Spleen (tissue), 11 donors: Measurements from ENCODE around the gene PLEKHG1. TPM values are rescaled to one million over a fixed set of nuclear protein-coding genes. Genes with fewer than 3 reads are reported as not detected.

ENCODE experiments used
- DNase-seq: peaks from one replicate; pipeline ENCODE4 v3.0.0-alpha.2; 2020
- H3K27ac ChIP-seq, 8 donors: fragments of 200-600 bp; sonication (generic) in 7 of 8; 1 replicate in 4 of 8; 2 replicates in 4 of 8; pipeline versions ENCODE4 v1.5.0 to v1.8.0; 2016 to 2021; ENCODE audit warnings: inconsistent platforms in 4 of 8, mild to moderate bottlenecking in 4 of 8, moderate library complexity in 1 of 8
- H3K27me3 ChIP-seq, 7 donors: fragments of 200-600 bp; sonication (generic) in 6 of 7; replicated peaks in 1 of 7; 1 replicate in 4 of 7; 2 replicates in 3 of 7; pipeline versions ENCODE4 v1.5.0 to v1.8.0; 2016 to 2021; ENCODE audit warnings: inconsistent platforms in 3 of 7, mild to moderate bottlenecking in 1 of 7
- H3K36me3 ChIP-seq, 6 donors: fragments of 200-600 bp; sonication (generic) in 5 of 6; 1 replicate in 4 of 6; 2 replicates in 2 of 6; pipeline versions ENCODE4 v1.5.0 to v1.8.0; 2016 to 2021; ENCODE audit warnings: inconsistent platforms in 2 of 6
- H3K4me1 ChIP-seq, 6 donors: fragments of 200-600 bp; sonication (generic) in 5 of 6; 1 replicate in 3 of 6; 2 replicates in 3 of 6; pipeline versions ENCODE4 v1.5.0 to v1.8.0; 2016 to 2021; ENCODE audit warnings: inconsistent platforms in 3 of 6
- H3K4me3 ChIP-seq, 8 donors: fragments of 200-600 bp; sonication (generic) in 7 of 8; 1 replicate in 4 of 8; 2 replicates in 4 of 8; pipeline versions ENCODE4 v1.5.0 to v1.8.0; 2016 to 2021; ENCODE audit warnings: inconsistent platforms in 4 of 8, mild to moderate bottlenecking in 4 of 8, moderate library complexity in 2 of 8
- H3K9me3 ChIP-seq, 8 donors: fragments of 200-600 bp; sonication (generic) in 7 of 8; 1 replicate in 4 of 8; 2 replicates in 4 of 8; pipeline versions ENCODE4 v1.5.0 to v1.8.0; 2016 to 2021; ENCODE audit warnings: inconsistent platforms in 4 of 8
- POLR2A ChIP-seq, 3 donors: fragments of 450-650 bp; IDR thresholded peaks; one replicate each; pipeline ENCODE4 v1.5.1; 2017; ENCODE audit warnings: antibody characterized with exemption in 3 of 3, mild to moderate bottlenecking in 1 of 3
- POLR2AphosphoS5 ChIP-seq, 3 donors: sonication (generic); formaldehyde crosslinking; IDR thresholded peaks; one replicate each; pipeline ENCODE4 v1.5.1; 2017; ENCODE audit warnings: antibody characterized with exemption in 3 of 3
- WGBS, 5 donors: extraction: QIAGEN DNeasy Blood & Tissue Kit in 3 of 5; methylation state at CpG; one replicate each; pipeline versions ENCODE4 v1.1.5 to v1.1.7; 2013 to 2018; 5-methylcytosine and 5-hydroxymethylcytosine counted together
- intact Hi-C: fragments of 100-400 bp; cut with DNase I; formaldehyde crosslinking; loops from one replicate; pipeline ENCODE4 v1.15.0; 2023; ENCODE audit warnings: low total_unique reads
- polyA plus RNA-seq, 3 donors: library from polyadenylated mRNA; stranded (reverse); fragments of 200-250 nt; gene quantifications; one replicate each; pipeline ENCODE4 v1.2.1, GENCODE V29; 2013
- total RNA-seq, 7 donors: library from RNA; depleted of rRNA in 3 of 7; stranded (reverse); fragments of >200 nt in 3 of 7; fragmentation: NEBNext Ultra II Directional in 4 of 7; extraction: Animal tissue kit (Norgen Biotek cat#: 25700) in 4 of 7; gene quantifications; one replicate each; pipeline versions ENCODE4 v1.1.0 to v1.2.1, GENCODE V29; 2016 to 2021
- TF ChIP-seq, protein P1 (sequence below), 11 experiments: fragments of 200-600 bp in 7 of 11; fragments of 450-650 bp in 4 of 11; sonication (generic) in 4 of 11; IDR thresholded peaks in 8 of 11; conservative IDR thresholded peaks in 3 of 11; 1 replicate in 7 of 11; 2 replicates in 4 of 11; pipeline versions ENCODE4 v1.4.0 to v1.8.0; 2016 to 2021; ENCODE audit warnings: antibody characterized with exemption in 11 of 11, inconsistent platforms in 4 of 11, mild to moderate bottlenecking in 1 of 11
- donor health status: healthy with polysubstance abuse.
- donor health status: DM: no; HTN: no; CAD: no; lungs with moderate emphysema.
- donor health status: DM: no; HTN: no; CAD: no.
- donor health status: Bipolar disorder and iron deficiency.
- donor health status: healthy.
- donor health status: DM: no; HTN: no; CAD: no.
- donor health status: DM: yes; HTN: yes; CAD: no.

PLEKHG1 gene
- total and polyA plus RNA-seq, 10 donors = 14.2 to 361 (median 161) TPM

DNA sequence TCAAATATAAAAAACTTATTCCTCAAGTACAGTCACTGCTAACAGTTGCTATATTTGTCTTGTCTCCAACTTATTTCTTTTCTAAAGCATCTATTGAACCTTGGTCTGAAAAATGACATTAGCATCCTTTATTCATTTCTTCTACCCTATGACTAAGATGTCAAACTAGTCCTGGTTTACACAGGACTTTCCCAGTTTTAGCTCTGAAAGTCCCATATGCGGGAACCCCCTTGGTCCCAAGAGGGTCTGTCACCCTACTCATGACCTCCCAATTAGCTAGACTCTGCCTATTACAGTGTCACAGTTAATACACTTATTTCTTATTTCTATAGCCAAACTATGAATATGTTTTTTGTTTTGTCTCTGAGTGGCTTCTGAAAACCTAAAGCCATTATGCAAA, 37.1 kb downstream of the PLEKHG1 start:
- no peaks in the 10 kb centered on the region for H3K27me3 ChIP-seq
- WGBS, 5 donors = 58 to 74% (median 63%) methylated on average over 1 of the region's 1 CpG
- H3K4me3 ChIP-seq = peak overlapping the region in 1 of 8 donors; percentile 16
- TF ChIP-seq POLR2A (IDR thresholded peaks at IDR 0.05) (no peak), POLR2AphosphoS5 (IDR thresholded peaks at IDR 0.05) (no peak)
- TF ChIP-seq, protein P1, sequence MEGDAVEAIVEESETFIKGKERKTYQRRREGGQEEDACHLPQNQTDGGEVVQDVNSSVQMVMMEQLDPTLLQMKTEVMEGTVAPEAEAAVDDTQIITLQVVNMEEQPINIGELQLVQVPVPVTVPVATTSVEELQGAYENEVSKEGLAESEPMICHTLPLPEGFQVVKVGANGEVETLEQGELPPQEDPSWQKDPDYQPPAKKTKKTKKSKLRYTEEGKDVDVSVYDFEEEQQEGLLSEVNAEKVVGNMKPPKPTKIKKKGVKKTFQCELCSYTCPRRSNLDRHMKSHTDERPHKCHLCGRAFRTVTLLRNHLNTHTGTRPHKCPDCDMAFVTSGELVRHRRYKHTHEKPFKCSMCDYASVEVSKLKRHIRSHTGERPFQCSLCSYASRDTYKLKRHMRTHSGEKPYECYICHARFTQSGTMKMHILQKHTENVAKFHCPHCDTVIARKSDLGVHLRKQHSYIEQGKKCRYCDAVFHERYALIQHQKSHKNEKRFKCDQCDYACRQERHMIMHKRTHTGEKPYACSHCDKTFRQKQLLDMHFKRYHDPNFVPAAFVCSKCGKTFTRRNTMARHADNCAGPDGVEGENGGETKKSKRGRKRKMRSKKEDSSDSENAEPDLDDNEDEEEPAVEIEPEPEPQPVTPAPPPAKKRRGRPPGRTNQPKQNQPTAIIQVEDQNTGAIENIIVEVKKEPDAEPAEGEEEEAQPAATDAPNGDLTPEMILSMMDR (IDR thresholded peaks at IDR 0.05 in 8 of 11, conservative IDR thresholded peaks at IDR 0.05 in 3 of 11) = no peak
- H3K36me3 ChIP-seq = peaks cover 0 to 13% (median 0%) of the 10 kb centered on the region in 6 donors
- H3K27ac ChIP-seq = peak overlapping the region; percentile 3 to 89 (median 84)
- no peak for DNase-seq
- no peaks in the 10 kb centered on the region for H3K9me3 ChIP-seq
- H3K4me1 ChIP-seq = peaks cover 29 to 100% (median 85%) of the 10 kb centered on the region in 6 donors
- intact Hi-C loops = no loop called here

DNA sequence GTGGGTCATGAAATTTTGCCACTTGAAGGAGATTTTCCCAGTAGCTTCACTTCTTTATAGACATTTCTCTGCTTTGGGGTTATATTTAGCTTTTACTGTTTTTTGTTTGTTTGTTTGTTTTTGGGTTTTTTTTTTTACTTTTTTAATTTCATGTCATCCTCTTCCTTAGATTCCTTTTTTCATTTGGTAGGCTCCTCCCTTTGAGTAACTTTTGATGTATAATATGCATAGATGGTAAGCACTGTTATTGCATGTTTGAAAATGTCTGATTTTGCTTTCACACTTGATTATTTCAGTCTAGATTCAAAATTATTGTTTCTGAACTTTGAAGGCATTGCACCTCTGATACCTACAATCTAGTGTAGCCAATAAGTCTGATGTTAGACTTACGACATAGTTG, 37.6 kb downstream of the PLEKHG1 start:
- peak overlapping the region in 1 of 8 donors; percentile 16 for H3K4me3 ChIP-seq
- H3K9me3 ChIP-seq = no peaks in the 10 kb centered on the region
- H3K27me3 ChIP-seq = no peaks in the 10 kb centered on the region
- peaks cover 29 to 100% (median 85%) of the 10 kb centered on the region in 6 donors for H3K4me1 ChIP-seq
- peak overlapping the region in 7 of 8 donors; percentile 68 to 89 (median 86) for H3K27ac ChIP-seq
- peaks cover 0 to 13% (median 0%) of the 10 kb centered on the region in 6 donors for H3K36me3 ChIP-seq
- TF ChIP-seq POLR2AphosphoS5 (IDR thresholded peaks at IDR 0.05) (no peak), POLR2A (IDR thresholded peaks at IDR 0.05) (no peak)
- TF ChIP-seq, protein P1 (IDR thresholded peaks at IDR 0.05 in 8 of 11, conservative IDR thresholded peaks at IDR 0.05 in 3 of 11) = no peak
- intact Hi-C loops = no loop called here
- DNase-seq = no peak
- 75 to 90% (median 83%) methylated on average over 1 of the region's 1 CpG for WGBS, 5 donors

DNA sequence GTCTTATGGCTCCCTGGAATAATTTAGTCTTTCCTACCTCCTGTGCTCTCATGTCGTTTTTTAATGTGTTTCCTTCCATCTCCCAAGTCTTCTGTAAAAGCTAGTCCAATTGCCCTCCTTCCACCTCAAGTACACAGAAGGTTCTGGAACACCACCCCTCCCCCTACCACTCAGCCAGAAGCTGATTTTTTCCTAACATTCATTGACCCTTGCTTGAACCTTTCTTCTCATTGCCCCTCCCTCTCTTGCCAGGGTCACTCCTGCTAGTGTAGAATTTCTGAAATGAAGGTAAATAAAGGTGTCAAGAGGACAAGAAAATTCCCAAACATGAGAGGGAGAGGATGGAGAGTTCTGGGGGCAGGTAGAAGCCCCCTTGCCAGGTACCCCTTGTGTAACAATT, 38.6 kb downstream of the PLEKHG1 start:
- WGBS, 5 donors = 54 to 78% (median 58%) methylated on average over 1 of the region's 1 CpG
- TF ChIP-seq POLR2AphosphoS5 (IDR thresholded peaks at IDR 0.05) (no peak), POLR2A (IDR thresholded peaks at IDR 0.05) (no peak)
- TF ChIP-seq, protein P1 (IDR thresholded peaks at IDR 0.05 in 8 of 11, conservative IDR thresholded peaks at IDR 0.05 in 3 of 11) = no peak
- H3K4me3 ChIP-seq = no peak overlapping the region
- H3K27ac ChIP-seq = peak overlapping the region in 4 of 8 donors; percentile 86 to 89 (median 86)
- no peaks in the 10 kb centered on the region for H3K9me3 ChIP-seq
- H3K4me1 ChIP-seq = peaks cover 33 to 100% (median 86%) of the 10 kb centered on the region in 6 donors
- no peak for DNase-seq
- intact Hi-C loops = no loop called here
- no peaks in the 10 kb centered on the region for H3K27me3 ChIP-seq
- peaks cover 0 to 13% (median 0%) of the 10 kb centered on the region in 6 donors for H3K36me3 ChIP-seq

DNA sequence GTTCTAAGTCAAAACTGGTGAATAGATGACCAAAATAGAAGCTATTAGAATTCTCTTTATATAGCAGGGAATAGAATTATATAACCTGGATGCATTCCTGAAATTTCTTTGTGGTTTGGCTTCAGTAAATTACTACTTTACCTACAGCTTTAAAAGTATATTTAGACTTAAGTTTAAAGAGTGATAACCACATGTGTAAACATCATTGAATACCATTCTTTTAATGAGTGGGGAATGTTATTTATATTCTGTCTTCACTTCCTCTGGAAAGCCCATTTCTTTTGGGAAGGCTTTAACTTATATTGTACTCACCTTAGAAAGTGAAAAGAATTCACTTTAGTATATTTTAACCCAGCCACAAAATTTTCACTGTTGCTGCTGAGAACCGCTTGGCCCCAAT, 39.1 kb downstream of the PLEKHG1 start:
- Histone ChIP-seq H3K4me3 (no peak overlapping the region), H3K4me1 (peaks cover 36 to 100% (median 86%) of the 10 kb centered on the region in 6 donors), H3K36me3 (peaks cover 0 to 13% (median 0%) of the 10 kb centered on the region in 6 donors), H3K9me3 (no peaks in the 10 kb centered on the region), H3K27me3 (no peaks in the 10 kb centered on the region), H3K27ac (peak overlapping the region in 4 of 8 donors; percentile 86 to 89 (median 86))
- 83 to 92% (median 84%) methylated on average over 1 of the region's 1 CpG for WGBS, 5 donors
- DNase-seq = no peak
- TF ChIP-seq POLR2A (IDR thresholded peaks at IDR 0.05) (no peak), POLR2AphosphoS5 (IDR thresholded peaks at IDR 0.05) (no peak)
- TF ChIP-seq, protein P1 (IDR thresholded peaks at IDR 0.05 in 8 of 11, conservative IDR thresholded peaks at IDR 0.05 in 3 of 11) = no peak
- intact Hi-C loops = no loop called here
